ENCODE measurements around the gene GUCA1C.

GRCh38 chr3:108914774-108915641 is 38.7 kb downstream of the GUCA1C start:
- TF ChIP-seq, protein P1, sequence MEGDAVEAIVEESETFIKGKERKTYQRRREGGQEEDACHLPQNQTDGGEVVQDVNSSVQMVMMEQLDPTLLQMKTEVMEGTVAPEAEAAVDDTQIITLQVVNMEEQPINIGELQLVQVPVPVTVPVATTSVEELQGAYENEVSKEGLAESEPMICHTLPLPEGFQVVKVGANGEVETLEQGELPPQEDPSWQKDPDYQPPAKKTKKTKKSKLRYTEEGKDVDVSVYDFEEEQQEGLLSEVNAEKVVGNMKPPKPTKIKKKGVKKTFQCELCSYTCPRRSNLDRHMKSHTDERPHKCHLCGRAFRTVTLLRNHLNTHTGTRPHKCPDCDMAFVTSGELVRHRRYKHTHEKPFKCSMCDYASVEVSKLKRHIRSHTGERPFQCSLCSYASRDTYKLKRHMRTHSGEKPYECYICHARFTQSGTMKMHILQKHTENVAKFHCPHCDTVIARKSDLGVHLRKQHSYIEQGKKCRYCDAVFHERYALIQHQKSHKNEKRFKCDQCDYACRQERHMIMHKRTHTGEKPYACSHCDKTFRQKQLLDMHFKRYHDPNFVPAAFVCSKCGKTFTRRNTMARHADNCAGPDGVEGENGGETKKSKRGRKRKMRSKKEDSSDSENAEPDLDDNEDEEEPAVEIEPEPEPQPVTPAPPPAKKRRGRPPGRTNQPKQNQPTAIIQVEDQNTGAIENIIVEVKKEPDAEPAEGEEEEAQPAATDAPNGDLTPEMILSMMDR (IDR thresholded peaks at IDR 0.05) = peak; percentile 48 to 78 (median 70)
- no peak for TF ChIP-seq POLR2A (IDR thresholded peaks at IDR 0.05)

All from esophagus squamous epithelium (tissue), 4 donors.